ENCODE results near the gene APOL2.

APOL2 gene

GRCh38 chr22:36227396-36227795, 11.9 kb downstream of the APOL2 start:
- no peak overlapping the region for H3K9ac ChIP-seq (ENCODE audit: low read length)
- H3K27me3 ChIP-seq (ENCODE audit: control insufficient read depth in 1 of 2, insufficient read depth in 2 of 2, low read length in 2 of 2), result no peaks in the 10 kb centered on the region
- H3K4me1 ChIP-seq (ENCODE audit: insufficient read depth, low read length), result no peaks in the 10 kb centered on the region
- H3K27ac ChIP-seq (ENCODE audit: low read depth, low read length), result no peak overlapping the region
- H3K4me3 ChIP-seq (ENCODE audit: low read depth in 1 of 2, low read length in 2 of 2), result no peak overlapping the region
- peaks cover 50% of the 10 kb centered on the region for H3K36me3 ChIP-seq (ENCODE audit: insufficient read depth, low read length)
- H3K9me3 ChIP-seq (ENCODE audit: low read length), result no peaks in the 10 kb centered on the region

DNA sequence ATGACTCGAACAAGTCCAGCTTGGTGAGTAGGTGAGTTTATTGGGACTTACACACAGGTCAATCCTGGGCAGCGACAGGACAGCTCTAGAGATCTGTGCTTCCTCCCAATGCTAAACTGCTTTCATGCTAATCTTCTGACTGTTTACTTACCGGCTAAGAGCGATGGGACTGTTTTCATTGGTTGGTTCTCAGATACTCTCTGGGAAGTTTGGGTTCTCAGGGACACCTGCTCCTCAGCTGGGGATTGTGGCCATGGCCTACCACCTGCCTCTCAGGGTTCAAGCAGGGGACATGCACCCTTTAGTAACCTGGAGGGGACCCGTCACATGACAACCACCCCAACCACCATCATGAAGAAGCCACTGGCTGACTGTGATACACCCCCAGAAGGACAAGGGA, 13.1 kb downstream of the APOL2 start:
- H3K36me3 ChIP-seq (ENCODE audit: insufficient read depth, low read length), result peaks cover 38% of the 10 kb centered on the region
- peaks cover 5% of the 10 kb centered on the region for H3K4me1 ChIP-seq (ENCODE audit: insufficient read depth, low read length)
- H3K9ac ChIP-seq (ENCODE audit: low read length), result no peak overlapping the region
- H3K27me3 ChIP-seq (ENCODE audit: control insufficient read depth in 1 of 2, insufficient read depth in 2 of 2, low read length in 2 of 2), result no peaks in the 10 kb centered on the region
- H3K27ac ChIP-seq (ENCODE audit: low read depth, low read length), result no peak overlapping the region
- H3K4me3 ChIP-seq (ENCODE audit: low read depth in 1 of 2, low read length in 2 of 2), result no peak overlapping the region
- H3K9me3 ChIP-seq (ENCODE audit: low read length), result no peaks in the 10 kb centered on the region

- Histone ChIP-seq H3K36me3 (ENCODE audit: insufficient read depth, low read length) (peaks cover 31% of the 10 kb centered on the region), H3K27me3 (ENCODE audit: control insufficient read depth in 1 of 2, insufficient read depth in 2 of 2, low read length in 2 of 2) (no peaks in the 10 kb centered on the region), H3K4me3 (ENCODE audit: low read depth in 1 of 2, low read length in 2 of 2) (no peak overlapping the region), H3K9ac (ENCODE audit: low read length) (no peak overlapping the region), H3K9me3 (ENCODE audit: low read length) (no peaks in the 10 kb centered on the region), H3K4me1 (ENCODE audit: insufficient read depth, low read length) (peaks cover 5% of the 10 kb centered on the region), H3K27ac (ENCODE audit: low read depth, low read length) (no peak overlapping the region)
Observed at GRCh38 chr22:36225333-36225922, 13.9 kb downstream of the APOL2 start.

GRCh38 chr22:36224245-36224644, 15.1 kb downstream of the APOL2 start:
- H3K27me3 ChIP-seq (ENCODE audit: control insufficient read depth in 1 of 2, insufficient read depth in 2 of 2, low read length in 2 of 2), result no peaks in the 10 kb centered on the region
- no peak overlapping the region for H3K9ac ChIP-seq (ENCODE audit: low read length)
- no peak overlapping the region for H3K4me3 ChIP-seq (ENCODE audit: low read depth in 1 of 2, low read length in 2 of 2)
- H3K27ac ChIP-seq (ENCODE audit: low read depth, low read length), result no peak overlapping the region
- H3K9me3 ChIP-seq (ENCODE audit: low read length), result no peaks in the 10 kb centered on the region
- H3K36me3 ChIP-seq (ENCODE audit: insufficient read depth, low read length), result peaks cover 19% of the 10 kb centered on the region
- peaks cover 5% of the 10 kb centered on the region for H3K4me1 ChIP-seq (ENCODE audit: insufficient read depth, low read length)

- Histone ChIP-seq H3K9me3 (ENCODE audit: low read length) (no peaks in the 10 kb centered on the region), H3K27ac (ENCODE audit: low read depth, low read length) (no peak overlapping the region)
Observed at GRCh38 chr22:36223504-36223903, 15.8 kb downstream of the APOL2 start.

GRCh38 chr22:36222887-36223450, 16.4 kb downstream of the APOL2 start:
- Histone ChIP-seq H3K27ac (ENCODE audit: low read depth, low read length) (no peak overlapping the region), H3K9me3 (ENCODE audit: low read length) (no peaks in the 10 kb centered on the region), H3K36me3 (ENCODE audit: insufficient read depth, low read length) (peaks cover 16% of the 10 kb centered on the region), H3K4me3 (ENCODE audit: low read depth in 1 of 2, low read length in 2 of 2) (no peak overlapping the region), H3K27me3 (ENCODE audit: control insufficient read depth in 1 of 2, insufficient read depth in 2 of 2, low read length in 2 of 2) (no peaks in the 10 kb centered on the region), H3K4me1 (ENCODE audit: insufficient read depth, low read length) (peaks cover 5% of the 10 kb centered on the region), H3K9ac (ENCODE audit: low read length) (no peak overlapping the region)

More at GRCh38 chr22:36223504-36223903, 15.8 kb downstream of the APOL2 start:
- peaks cover 19% of the 10 kb centered on the region for H3K36me3 ChIP-seq (ENCODE audit: insufficient read depth, low read length)
- H3K27me3 ChIP-seq (ENCODE audit: control insufficient read depth in 1 of 2, insufficient read depth in 2 of 2, low read length in 2 of 2), result no peaks in the 10 kb centered on the region
- H3K4me3 ChIP-seq (ENCODE audit: low read depth in 1 of 2, low read length in 2 of 2), result no peak overlapping the region
- peaks cover 5% of the 10 kb centered on the region for H3K4me1 ChIP-seq (ENCODE audit: insufficient read depth, low read length)
- no peak overlapping the region for H3K9ac ChIP-seq (ENCODE audit: low read length)

DNA sequence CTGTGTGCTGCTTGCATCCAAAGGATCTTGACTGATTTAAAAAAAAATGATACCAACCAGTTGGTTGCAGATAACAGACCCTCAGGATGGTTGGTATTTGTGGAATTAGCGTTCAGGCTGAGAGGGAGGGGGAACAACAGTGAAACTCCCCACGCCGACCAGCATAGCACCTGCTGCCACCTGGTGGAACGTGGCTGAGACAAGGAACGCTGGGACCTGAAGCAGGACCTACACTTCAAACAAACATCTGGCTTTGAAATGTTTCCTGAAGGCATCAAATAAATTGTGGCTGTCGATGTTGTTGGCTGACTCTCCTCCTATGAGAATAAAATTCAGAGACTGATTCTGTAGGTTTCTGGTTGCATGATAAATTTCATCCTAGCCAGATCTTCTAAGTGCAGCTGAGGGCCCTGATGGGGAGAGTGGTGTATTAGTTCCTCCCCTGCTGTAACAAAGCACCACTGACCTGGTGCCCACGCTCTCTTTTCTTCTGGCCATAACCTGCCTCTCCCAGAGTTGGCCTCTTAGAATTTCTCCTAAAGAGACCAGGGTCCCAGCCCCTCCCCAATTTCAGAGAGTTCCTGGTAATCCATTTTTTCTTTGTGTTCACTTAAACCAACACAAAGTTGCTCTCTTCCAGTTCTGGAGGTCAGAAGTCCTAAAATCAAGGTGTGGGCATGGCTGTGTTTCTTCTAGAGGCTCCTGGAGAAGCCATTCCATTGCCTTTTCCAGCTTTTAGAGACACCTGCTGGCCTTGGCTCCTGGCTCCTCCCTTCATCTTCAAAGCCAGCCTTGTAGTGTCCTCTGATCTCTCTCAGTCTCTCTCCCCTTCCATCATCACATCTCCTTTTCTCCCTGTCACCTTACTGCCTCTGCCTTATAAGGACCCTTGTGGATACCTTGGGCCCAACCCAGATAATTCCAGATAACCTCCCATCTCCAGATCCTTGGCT, 17.3 kb downstream of the APOL2 start:
- H3K4me3 ChIP-seq (ENCODE audit: low read depth in 1 of 2, low read length in 2 of 2), result no peak overlapping the region
- peaks cover 8% of the 10 kb centered on the region for H3K36me3 ChIP-seq (ENCODE audit: insufficient read depth, low read length)
- peaks cover 5% of the 10 kb centered on the region for H3K4me1 ChIP-seq (ENCODE audit: insufficient read depth, low read length)
- no peak overlapping the region for H3K9ac ChIP-seq (ENCODE audit: low read length)
- no peaks in the 10 kb centered on the region for H3K27me3 ChIP-seq (ENCODE audit: control insufficient read depth in 1 of 2, insufficient read depth in 2 of 2, low read length in 2 of 2)
- H3K9me3 ChIP-seq (ENCODE audit: low read length), result no peaks in the 10 kb centered on the region
- H3K27ac ChIP-seq (ENCODE audit: low read depth, low read length), result no peak overlapping the region

DNA sequence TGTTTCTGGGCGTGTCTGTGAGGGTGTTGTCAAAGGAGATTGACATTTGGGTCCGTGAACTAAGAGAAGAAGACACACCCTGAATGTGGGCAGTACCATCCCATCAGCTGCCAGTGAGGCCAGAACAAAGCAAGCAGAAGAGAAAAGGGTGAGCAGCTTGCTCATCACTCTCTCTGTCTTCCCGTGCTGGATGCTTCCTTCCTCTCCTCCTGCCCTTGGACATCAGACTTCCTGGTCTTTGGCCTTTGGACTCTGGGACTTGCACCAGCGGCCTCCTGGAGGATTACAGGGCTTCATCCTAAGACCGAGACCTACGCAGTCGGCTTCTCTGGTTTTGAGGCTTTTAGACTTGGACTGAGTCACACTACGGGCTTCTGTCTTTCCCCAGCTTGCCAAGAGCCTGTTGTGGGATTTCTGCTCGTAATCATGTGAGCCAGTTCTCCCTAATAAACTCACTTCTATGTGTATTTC, 18.8 kb downstream of the APOL2 start:
- Histone ChIP-seq H3K9me3 (ENCODE audit: low read length) (no peaks in the 10 kb centered on the region), H3K36me3 (ENCODE audit: insufficient read depth, low read length) (no peaks in the 10 kb centered on the region), H3K27me3 (ENCODE audit: control insufficient read depth in 1 of 2, insufficient read depth in 2 of 2, low read length in 2 of 2) (no peaks in the 10 kb centered on the region), H3K9ac (ENCODE audit: low read length) (no peak overlapping the region), H3K4me1 (ENCODE audit: insufficient read depth, low read length) (peaks cover 5% of the 10 kb centered on the region), H3K27ac (ENCODE audit: low read depth, low read length) (no peak overlapping the region), H3K4me3 (ENCODE audit: low read depth in 1 of 2, low read length in 2 of 2) (no peak overlapping the region)

DNA sequence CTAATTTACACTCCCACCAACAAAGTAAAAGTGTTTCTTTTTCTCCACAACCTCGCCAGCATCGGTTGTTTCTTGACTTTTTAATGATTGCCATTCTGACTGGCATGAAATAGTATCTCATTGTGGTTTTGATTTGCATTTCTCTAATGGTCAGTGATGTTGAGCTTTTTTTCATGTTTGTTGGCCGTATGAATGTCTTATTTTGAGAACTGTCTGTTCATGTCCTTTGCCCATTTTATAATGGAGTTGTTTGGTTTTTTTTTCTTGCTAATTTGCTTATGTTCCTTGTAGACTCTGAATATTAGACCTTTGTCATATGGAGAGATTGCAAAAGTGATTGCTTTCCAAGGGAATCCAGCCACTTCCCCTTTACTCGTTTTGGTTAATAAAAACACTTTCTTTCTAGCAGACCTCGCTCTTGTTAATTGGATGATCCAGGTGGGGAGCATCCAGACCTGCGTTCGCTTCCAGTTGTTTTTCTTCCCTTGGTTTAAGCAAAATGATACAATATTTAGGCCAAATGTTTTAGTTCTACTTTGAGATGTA, 20.6 kb downstream of the APOL2 start:
- no peaks in the 10 kb centered on the region for H3K9me3 ChIP-seq (ENCODE audit: low read length)
- H3K27ac ChIP-seq (ENCODE audit: low read depth, low read length), result no peak overlapping the region
- H3K4me3 ChIP-seq (ENCODE audit: low read depth in 1 of 2, low read length in 2 of 2), result no peak overlapping the region
- no peak overlapping the region for H3K9ac ChIP-seq (ENCODE audit: low read length)
- H3K36me3 ChIP-seq (ENCODE audit: insufficient read depth, low read length), result no peaks in the 10 kb centered on the region
- H3K27me3 ChIP-seq (ENCODE audit: control insufficient read depth in 1 of 2, insufficient read depth in 2 of 2, low read length in 2 of 2), result no peaks in the 10 kb centered on the region
- H3K4me1 ChIP-seq (ENCODE audit: insufficient read depth, low read length), result peaks cover 5% of the 10 kb centered on the region

- H3K27me3 ChIP-seq (ENCODE audit: control insufficient read depth in 1 of 2, insufficient read depth in 2 of 2, low read length in 2 of 2), result no peaks in the 10 kb centered on the region
- no peaks in the 10 kb centered on the region for H3K4me1 ChIP-seq (ENCODE audit: insufficient read depth, low read length)
- H3K4me3 ChIP-seq (ENCODE audit: low read depth in 1 of 2, low read length in 2 of 2), result no peak overlapping the region
- H3K9me3 ChIP-seq (ENCODE audit: low read length), result no peaks in the 10 kb centered on the region
- H3K27ac ChIP-seq (ENCODE audit: low read depth, low read length), result no peak overlapping the region
- no peaks in the 10 kb centered on the region for H3K36me3 ChIP-seq (ENCODE audit: insufficient read depth, low read length)
- H3K9ac ChIP-seq (ENCODE audit: low read length), result no peak overlapping the region
Observed at GRCh38 chr22:36215981-36216380, 23.3 kb downstream of the APOL2 start.

- H3K27ac ChIP-seq (ENCODE audit: low read depth, low read length), result no peak overlapping the region
- H3K4me3 ChIP-seq (ENCODE audit: low read depth in 1 of 2, low read length in 2 of 2), result no peak overlapping the region
- H3K36me3 ChIP-seq (ENCODE audit: insufficient read depth, low read length), result no peaks in the 10 kb centered on the region
- no peak overlapping the region for H3K9ac ChIP-seq (ENCODE audit: low read length)
- H3K27me3 ChIP-seq (ENCODE audit: control insufficient read depth in 1 of 2, insufficient read depth in 2 of 2, low read length in 2 of 2), result no peaks in the 10 kb centered on the region
- no peaks in the 10 kb centered on the region for H3K9me3 ChIP-seq (ENCODE audit: low read length)
- no peaks in the 10 kb centered on the region for H3K4me1 ChIP-seq (ENCODE audit: insufficient read depth, low read length)
Observed at GRCh38 chr22:36213586-36213985, 25.7 kb downstream of the APOL2 start.

All from muscle layer of colon (tissue), 2 donors.